Panc1 (cell line): Measurements from ENCODE around the gene HRH4.

Experiments
- CTCF ChIP-seq: fragments of 450-650 bp; IDR thresholded peaks from 2 replicates; pipeline ENCODE4 v1.5.1; 2017; ENCODE audit warnings: mild to moderate bottlenecking
- POLR2AphosphoS5 ChIP-seq: IDR thresholded peaks from 2 replicates; pipeline ENCODE4 v1.6.1; 2012; ENCODE audit warnings: mild to moderate bottlenecking, low read depth, low read length, moderate library complexity
- REST ChIP-seq, 2 experiments: IDR thresholded peaks; 2 replicates each; pipeline ENCODE4 v1.6.1; 2011 to 2012; ENCODE audit warnings: low read depth in 2 of 2, control low read depth in 1 of 2, low read length in 1 of 2, mild to moderate bottlenecking in 1 of 2, moderate library complexity in 1 of 2; ENCODE audit not compliant: insufficient read depth in 1 of 2

DNA sequence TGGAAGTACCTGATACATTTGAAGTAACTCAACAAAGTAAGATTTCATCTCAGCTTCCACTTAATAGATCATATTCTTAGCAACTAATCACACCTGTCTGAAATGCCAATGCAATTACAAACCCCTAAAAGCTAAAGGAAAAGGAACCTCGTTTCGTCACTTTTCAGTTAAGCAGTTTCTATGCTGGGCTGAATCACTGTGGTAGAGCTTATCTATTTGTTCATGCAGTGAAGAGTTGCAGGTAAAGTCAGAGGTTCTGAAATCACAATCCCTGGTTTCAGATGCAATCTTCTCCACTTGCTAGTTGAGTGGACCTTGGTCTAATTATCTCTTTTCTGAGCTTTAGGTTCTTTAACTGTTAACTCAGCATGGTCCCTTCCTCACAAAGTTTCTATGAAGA lies 6.3 kb downstream of the HRH4 start:
- TF ChIP-seq CTCF (no peak), REST (IDR thresholded peaks at IDR 0.05; ENCODE audit: insufficient read depth in 1 of 2, low read depth in 2 of 2, low read length in 1 of 2) (no peak), POLR2AphosphoS5 (no peak)
